HepG2 (cell line): ENCODE data around the gene CHN2. TPM values are rescaled to one million over a fixed set of nuclear protein-coding genes. Genes with fewer than 3 reads are reported as not detected.

ENCODE experiments used
- ATAC-seq: fragments of 200-7000 bp; cut with Tn5 transposase; 3 replicates; pipeline ENCODE4 v1.9.1; 2020; ENCODE audit warnings: mild to moderate bottlenecking, moderate library complexity
- BruUV-seq: library from RNA; stranded (reverse); fragments of 400-500 nt; replicated peaks from 2 replicates; lab custom pipeline; 2021; lab: Mats Ljungman, UMichigan
- CTCF ChIA-PET: fragments of 300-600 bp; formaldehyde crosslinking; extraction: SDS; loops from one replicate; lab custom pipeline; 2021; ENCODE audit warnings: low total read pairs, inconsistent platforms, low intra/inter-chr PET ratio; lab: Yijun Ruan, JAX
- POLR2A ChIA-PET: fragments of 350-600 bp; sonication (Branson Sonifier 250); formaldehyde crosslinking; loops from one replicate; lab custom pipeline; 2020; ENCODE audit warnings: antibody characterized with exemption, inconsistent platforms; lab: Yijun Ruan, JAX
- DNase-seq: peaks from one replicate; pipeline ENCODE4 v3.0.0-alpha.2; 2015; ENCODE audit warnings: low spot score
- FAIRE-seq: peaks from 3 replicates; lab custom pipeline; 2011; peaks lifted over from hg19 to GRCh38; lab: Jason Lieb, UNC
- H2AFZ ChIP-seq: one replicate; pipeline ENCODE4 v1.6.1; 2011; ENCODE audit warnings: low read length, inconsistent platforms
- H3K27ac ChIP-seq: fragments of 300-600 bp; 3 replicates; pipeline ENCODE4 v1.8.0; 2011; ENCODE audit warnings: mixed run types, mild to moderate bottlenecking, mixed read lengths, low read length, inconsistent platforms; ENCODE audit not compliant: insufficient read depth; ENCODE audit errors: extremely low read length
- H3K27me3 ChIP-seq, 2 experiments: fragments of 200-600 bp in 1 of 2; 2 replicates in 1 of 2; 3 replicates in 1 of 2; pipeline versions ENCODE4 v1.6.0 to v1.8.0; 2011; ENCODE audit warnings: low read length in 2 of 2, mild to moderate bottlenecking in 2 of 2, moderate library complexity in 2 of 2, inconsistent platforms in 1 of 2; ENCODE audit not compliant: insufficient read depth in 2 of 2, control insufficient read depth in 1 of 2
- H3K36me3 ChIP-seq, 2 experiments: fragments of 200-600 bp in 1 of 2; replicated peaks in 1 of 2; 2 replicates in 1 of 2; 3 replicates in 1 of 2; pipeline versions ENCODE4 v1.5.1 to v1.8.0; 2011; ENCODE audit warnings: low read length in 2 of 2, inconsistent platforms in 1 of 2; ENCODE audit not compliant: insufficient read depth in 2 of 2, control insufficient read depth in 1 of 2
- H3K4me1 ChIP-seq: 2 replicates; pipeline ENCODE4 v1.5.1; 2012; ENCODE audit warnings: low read length, inconsistent platforms; ENCODE audit not compliant: insufficient read depth
- H3K4me2 ChIP-seq: 2 replicates; pipeline ENCODE4 v1.6.0; 2011; ENCODE audit warnings: low read depth, low read length, inconsistent platforms
- H3K4me3 ChIP-seq, 3 experiments: fragments of 200-600 bp in 1 of 3; sonication (generic), shearing (Covaris generic) in 1 of 3; replicated peaks in 1 of 3; 2 replicates each; pipeline ENCODE4 v1.5.1; 2011 to 2016; ENCODE audit warnings: low read length in 3 of 3, inconsistent platforms in 2 of 3, low read depth in 2 of 3, mild to moderate bottlenecking in 2 of 3, control low read depth in 1 of 3, mixed read lengths in 1 of 3; ENCODE audit not compliant: insufficient read depth in 1 of 3
- H3K79me2 ChIP-seq: one replicate; pipeline ENCODE4 v1.6.1; 2011; ENCODE audit warnings: low read length, inconsistent platforms; ENCODE audit not compliant: insufficient read depth
- H3K9ac ChIP-seq: 2 replicates; pipeline ENCODE4 v1.6.0; 2011; ENCODE audit warnings: mild to moderate bottlenecking, low read depth, low read length, inconsistent platforms; ENCODE audit not compliant: insufficient read depth
- H3K9me3 ChIP-seq: 2 replicates; pipeline ENCODE4 v1.5.1; 2012; ENCODE audit warnings: mild to moderate bottlenecking, low read length
- H4K20me1 ChIP-seq: 2 replicates; pipeline ENCODE4 v1.6.0; 2011; ENCODE audit warnings: inconsistent platforms, mild to moderate bottlenecking, low read length, moderate library complexity; ENCODE audit not compliant: insufficient read depth
- ATF3 ChIP-seq: sonication (generic); formaldehyde crosslinking; IDR thresholded peaks from 2 replicates; pipeline ENCODE4 v1.4.0; 2020; ENCODE audit warnings: missing genetic modification reagents
- GABPB1 ChIP-seq: IDR thresholded peaks from 2 replicates; pipeline ENCODE4 v1.6.1; 2016; ENCODE audit warnings: mild to moderate bottlenecking, missing genetic modification reagents, moderate library complexity, missing compliant biosample characterization
- HIVEP1 ChIP-seq: sonication (generic); formaldehyde crosslinking; IDR thresholded peaks from 2 replicates; pipeline ENCODE4 v1.4.0; 2020; ENCODE audit warnings: mild to moderate bottlenecking, missing genetic modification reagents
- HNF4A ChIP-seq: sonication (generic); formaldehyde crosslinking; IDR thresholded peaks from 2 replicates; pipeline ENCODE4 v1.4.0; 2020; ENCODE audit warnings: missing genetic modification reagents
- NFYB ChIP-seq: sonication (generic); formaldehyde crosslinking; IDR thresholded peaks from 2 replicates; pipeline ENCODE4 v1.4.0; 2020; ENCODE audit warnings: missing genetic modification reagents
- RNF219 ChIP-seq: sonication (generic); formaldehyde crosslinking; IDR thresholded peaks from 2 replicates; pipeline ENCODE4 v1.5.0; 2020; ENCODE audit warnings: mild to moderate bottlenecking, missing genetic modification reagents
- YY1 ChIP-seq: IDR thresholded peaks from 2 replicates; pipeline ENCODE4 v1.6.1; 2011; ENCODE audit warnings: low read length, low read depth, moderate library complexity, mild to moderate bottlenecking; ENCODE audit not compliant: insufficient read depth, insufficient replicate concordance
- ZNF281 ChIP-seq: sonication (generic); formaldehyde crosslinking; IDR thresholded peaks from 2 replicates; pipeline ENCODE4 v1.4.0; 2020; ENCODE audit warnings: missing genetic modification reagents, borderline replicate concordance
- ZNF577 ChIP-seq: sonication (generic); formaldehyde crosslinking; IDR thresholded peaks from 2 replicates; pipeline ENCODE4 v1.4.0; 2020; ENCODE audit warnings: mild to moderate bottlenecking, low read depth, missing genetic modification reagents, borderline replicate concordance
- WGBS: methylation state at CpG from one replicate; pipeline ENCODE4 v1.1.6; 2017; ENCODE audit warnings: low lambda C conversion rate; 5-methylcytosine and 5-hydroxymethylcytosine counted together
- in situ Hi-C: cut with HindIII; loops from 2 replicates; pipeline ENCODE4 v1.10.0; 2017; ENCODE audit warnings: low pct_unique_long_range_greater_than_20kb; ENCODE audit not compliant: extremely low pct_ligation_motif_present
- intact Hi-C: fragments of 100-400 bp; cut with micrococcal nuclease; formaldehyde crosslinking; loops from one replicate; pipeline ENCODE4 v1.10.0; 2022; ENCODE audit not compliant: unreplicated experiment
- polyA plus RNA-seq, 8 experiments: library from polyadenylated mRNA; depleted of rRNA in 3 of 8; stranded (reverse) in 7 of 8; unstranded in 1 of 8; fragments of >200 nt; fragmentation: Illumina TruSeq in 4 of 8; extraction: Trizol in 4 of 8; gene quantifications; 2 replicates each; pipeline versions ENCODE4 v1.2.1 to v1.2.3, GENCODE V29; 2011 to 2016; ENCODE audit warnings: low read depth in 4 of 8, missing spikeins in 1 of 8, mixed read lengths in 1 of 8; ENCODE audit not compliant: insufficient read depth in 1 of 8
- total RNA-seq, 5 experiments: library from RNA; depleted of rRNA; stranded (reverse); fragments of >200 nt; fragmentation: Illumina TruSeq; extraction: Trizol; gene quantifications; 2 replicates each; pipeline ENCODE4 v1.2.3, GENCODE V29; 2016; ENCODE audit warnings: low read depth in 1 of 5

CHN2 gene
- total and polyA plus RNA-seq, 2 of the 13 experiments (the other 11 are each of a cell fraction or from before 2014, with no cell fraction given) = 23.5 to 30.5 TPM

GRCh38 chr7:29154076-29154475 is 40.5 kb upstream of the CHN2 start:
- no peak for TF ChIP-seq RNF219 (CRISPR knock-in tag)
- no peak for TF ChIP-seq YY1
- no peak for TF ChIP-seq HIVEP1 (CRISPR knock-in tag)
- 97% methylated on average over 2 of the region's 2 CpGs for WGBS
- BruUV-seq = no TSS peak
- no peak for FAIRE-seq
- ChIA-PET POLR2A (no interaction called here), CTCF (no interaction called here)
- Histone ChIP-seq H3K4me1 (peaks cover 11% of the 10 kb centered on the region), H2AFZ (no peak overlapping the region), H3K27ac (no peak overlapping the region), H3K36me3 (no peaks in the 10 kb centered on the region; a peak in 1 of 5 replicates), H3K27me3 (no peaks in the 10 kb centered on the region), H3K4me2 (no peak overlapping the region), H3K9ac (no peak overlapping the region), H3K4me3 (no peak overlapping the region), H4K20me1 (no peaks in the 10 kb centered on the region), H3K9me3 (no peaks in the 10 kb centered on the region), H3K79me2 (no peaks in the 10 kb centered on the region)
- intact Hi-C loops = no loop called here
- no peak for ATAC-seq
- DNase-seq = no peak
- in situ Hi-C loops = no loop called here

GRCh38 chr7:29156907-29157452 is 37.6 kb upstream of the CHN2 start:
- CTCF ChIA-PET = no interaction called here
- in situ Hi-C loops (no loop called here), intact Hi-C loops (no loop called here)
- H3K9me3 ChIP-seq = no peaks in the 10 kb centered on the region
- WGBS = 88% methylated on average over 5 of the region's 5 CpGs
- H3K27ac ChIP-seq = no peak overlapping the region
- ATAC-seq = no peak
- H3K4me2 ChIP-seq = no peak overlapping the region
- POLR2A ChIA-PET = interaction anchor here (1.5 kb wide), 1 partner anchor 11 kb away, joined by 3 read pairs; the partner anchor contains the start of gene CPVL
- H4K20me1 ChIP-seq = no peaks in the 10 kb centered on the region
- no peak overlapping the region for H3K9ac ChIP-seq
- no TSS peak for BruUV-seq
- TF ChIP-seq ZNF577 (no peak), GABPB1 (CRISPR knock-in tag) (no peak), HNF4A (CRISPR knock-in tag) (no peak), ZNF281 (CRISPR knock-in tag) (peak; percentile 31; the same call in 1 of the 2 replicates), NFYB (CRISPR knock-in tag) (no peak), ATF3 (CRISPR knock-in tag) (no peak)
- H3K4me1 ChIP-seq = peaks cover 11% of the 10 kb centered on the region
- no peak overlapping the region for H2AFZ ChIP-seq
- DNase-seq = no peak
- no peaks in the 10 kb centered on the region; a peak in 1 of 5 replicates for H3K36me3 ChIP-seq
- H3K79me2 ChIP-seq = no peaks in the 10 kb centered on the region
- no peak overlapping the region for H3K4me3 ChIP-seq
- H3K27me3 ChIP-seq = no peaks in the 10 kb centered on the region
- no peak for FAIRE-seq
